ENCODE results near the gene CNKSR2.

The CNKSR2 gene

GRCh38 chrX:21606002-21606401, 231.8 kb downstream of the CNKSR2 start:
- no peak for FAIRE-seq
- no peak for DNase-seq (ENCODE audit: low spot score)

- FAIRE-seq (no peak), DNase-seq (ENCODE audit: low spot score) (no peak)
Observed at GRCh38 chrX:21610168-21610567, 235.9 kb downstream of the CNKSR2 start.

DNA sequence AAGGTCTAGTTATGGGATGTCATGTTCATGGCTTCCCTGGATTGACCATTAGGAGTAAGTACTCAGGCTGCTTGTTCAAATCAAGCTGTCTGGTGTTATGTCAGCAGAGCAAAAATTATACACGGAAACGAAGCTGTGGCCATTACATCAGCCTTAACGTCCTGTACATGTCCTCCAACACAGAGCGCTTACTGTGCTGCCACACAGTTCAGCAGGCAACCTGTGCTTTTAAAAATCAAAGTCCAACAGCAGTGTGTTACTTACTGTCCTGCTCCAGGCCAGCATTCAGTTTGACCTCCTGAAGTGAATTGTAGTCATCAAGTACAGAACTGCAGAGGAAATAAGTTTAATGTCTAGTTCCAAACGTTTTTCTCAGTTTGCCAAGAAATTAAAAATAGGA, 237.9 kb downstream of the CNKSR2 start:
- FAIRE-seq (no peak), DNase-seq (ENCODE audit: low spot score) (no peak)

- FAIRE-seq (no peak), DNase-seq (ENCODE audit: low spot score) (no peak)
Observed at GRCh38 chrX:21616386-21616785, 242.2 kb downstream of the CNKSR2 start.

DNA sequence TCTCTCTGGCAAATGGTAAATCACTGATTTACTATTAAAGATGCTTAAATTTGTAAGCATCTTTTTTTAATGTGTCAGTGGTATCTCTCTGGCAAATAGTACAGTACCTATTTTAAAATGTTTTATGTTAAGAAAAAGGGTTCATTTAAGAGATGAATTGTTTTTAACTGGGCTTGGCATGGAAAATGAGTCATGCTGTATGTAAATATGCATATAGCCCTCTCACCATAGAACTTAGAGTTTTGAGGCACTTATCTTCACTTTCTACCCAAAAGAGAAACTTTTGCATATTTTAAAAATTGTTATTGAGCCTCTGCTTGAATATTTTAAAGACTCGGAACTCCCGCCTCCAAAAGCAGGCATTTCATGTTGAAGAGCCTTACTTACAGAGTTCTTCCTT, 246.0 kb downstream of the CNKSR2 start:
- DNase-seq (ENCODE audit: low spot score) (no peak), FAIRE-seq (no peak)

DNA sequence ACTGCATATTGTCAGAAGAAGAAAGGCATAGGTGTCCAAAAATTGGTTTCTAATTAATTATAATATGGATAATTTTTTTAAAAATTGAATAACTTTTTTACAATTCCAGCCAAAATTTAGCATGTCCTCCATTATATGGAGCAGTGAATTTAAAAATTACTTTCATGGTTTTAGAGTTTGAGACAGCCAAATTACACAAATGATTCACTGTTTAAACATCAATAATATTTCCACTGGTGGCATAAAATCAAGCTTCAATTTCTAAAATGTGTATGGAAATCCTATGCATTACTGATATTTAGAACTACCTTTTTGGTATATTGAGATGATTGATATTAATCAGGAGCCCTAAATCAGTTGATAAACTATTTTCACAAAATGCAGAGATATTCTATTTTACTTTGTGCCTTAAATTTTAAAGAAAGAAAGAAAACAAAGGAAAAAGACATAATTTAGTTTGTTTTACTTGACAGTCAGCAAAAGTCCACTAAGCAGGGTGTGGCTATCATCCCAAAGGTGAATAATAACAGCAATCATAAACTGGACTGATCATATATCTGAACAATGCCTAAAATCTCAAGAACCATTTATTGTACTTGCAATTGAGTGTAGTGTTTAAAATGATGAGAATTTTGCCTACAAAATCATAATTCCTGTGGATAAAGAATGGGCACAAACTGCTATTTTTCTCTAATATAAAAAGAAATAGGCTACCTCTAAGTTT, 249.7 kb downstream of the CNKSR2 start:
- FAIRE-seq (no peak), DNase-seq (ENCODE audit: low spot score) (no peak)

DNA sequence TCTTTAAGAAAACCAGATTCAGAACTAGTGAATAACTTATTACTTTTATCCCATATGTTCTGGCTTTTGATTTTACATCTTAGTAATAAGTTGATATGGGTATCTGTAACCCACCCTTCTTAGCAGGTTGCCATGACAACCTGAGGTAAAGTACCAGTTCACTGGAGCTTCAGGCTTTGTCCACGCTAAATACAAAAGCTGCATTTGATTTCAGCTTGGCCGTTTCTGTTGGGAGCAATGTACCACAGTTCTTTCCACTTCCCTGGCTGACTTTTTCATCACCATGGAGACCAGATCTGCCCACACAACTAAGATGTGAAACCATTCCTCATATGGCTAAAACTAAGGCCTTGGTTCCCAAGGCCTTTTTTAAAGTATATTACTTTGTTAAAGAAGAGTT, 257.8 kb downstream of the CNKSR2 start:
- DNase-seq (ENCODE audit: low spot score): no peak
- FAIRE-seq: no peak

DNA sequence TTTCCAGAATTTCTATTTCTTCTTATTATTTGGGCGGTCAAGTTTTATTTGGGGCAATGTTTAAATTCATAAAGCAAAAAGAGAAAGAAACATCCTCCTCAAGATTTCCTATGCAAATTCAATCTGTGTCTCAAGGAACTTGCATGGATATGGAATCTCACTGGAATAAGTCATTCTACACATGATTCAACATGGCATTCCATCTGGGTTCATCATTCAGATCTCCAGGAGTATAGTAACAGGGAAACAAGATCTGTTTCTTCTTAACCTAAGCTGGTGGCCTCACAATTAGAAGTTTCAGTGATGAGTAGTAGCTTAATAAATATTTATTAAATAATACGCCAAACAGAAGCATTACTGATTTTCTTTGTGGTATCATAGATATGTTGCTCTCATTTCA, 264.1 kb downstream of the CNKSR2 start:
- no peak for FAIRE-seq
- no peak for DNase-seq (ENCODE audit: low spot score)

DNA sequence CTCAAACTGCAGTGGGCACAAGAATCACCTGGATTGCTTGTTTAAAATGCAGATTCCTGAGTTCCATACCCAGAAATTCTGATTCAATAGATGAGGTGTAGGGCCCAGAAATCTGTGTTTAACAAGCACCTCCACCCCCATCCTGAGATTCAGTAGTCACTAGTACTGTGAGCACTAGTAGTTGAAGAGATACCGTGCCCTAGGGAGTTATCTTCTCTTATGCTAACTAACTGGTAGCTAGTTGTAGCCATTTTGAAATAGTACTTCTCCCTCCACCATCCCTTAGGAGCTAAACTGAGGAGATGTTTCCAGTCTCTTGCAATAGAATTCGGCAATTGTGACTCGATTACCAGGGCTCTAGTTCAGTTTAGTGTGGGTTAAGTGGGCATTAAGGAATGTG, 265.6 kb downstream of the CNKSR2 start:
- DNase-seq (ENCODE audit: low spot score) (no peak), FAIRE-seq (no peak)

DNA sequence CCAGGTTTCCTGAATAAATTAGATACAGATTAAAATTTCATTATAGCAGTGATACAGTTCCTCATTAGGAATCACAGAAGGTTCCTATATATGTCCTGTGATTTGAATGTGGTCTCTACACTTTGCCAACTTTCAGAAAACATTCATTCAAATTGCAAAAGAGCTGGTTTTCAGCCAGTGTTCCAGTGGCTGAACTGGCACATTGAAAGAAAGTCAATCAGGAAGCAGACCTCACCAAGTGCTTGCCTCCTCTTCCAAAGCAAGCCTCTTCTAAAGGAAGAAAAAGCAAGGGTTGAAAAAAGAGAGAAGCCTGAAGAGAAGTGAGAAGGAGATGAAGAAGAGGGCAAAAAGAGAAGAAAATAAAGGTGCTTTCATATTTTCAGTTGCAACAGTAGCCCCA, 271.2 kb downstream of the CNKSR2 start:
- DNase-seq (ENCODE audit: low spot score) (no peak), FAIRE-seq (no peak)

DNA sequence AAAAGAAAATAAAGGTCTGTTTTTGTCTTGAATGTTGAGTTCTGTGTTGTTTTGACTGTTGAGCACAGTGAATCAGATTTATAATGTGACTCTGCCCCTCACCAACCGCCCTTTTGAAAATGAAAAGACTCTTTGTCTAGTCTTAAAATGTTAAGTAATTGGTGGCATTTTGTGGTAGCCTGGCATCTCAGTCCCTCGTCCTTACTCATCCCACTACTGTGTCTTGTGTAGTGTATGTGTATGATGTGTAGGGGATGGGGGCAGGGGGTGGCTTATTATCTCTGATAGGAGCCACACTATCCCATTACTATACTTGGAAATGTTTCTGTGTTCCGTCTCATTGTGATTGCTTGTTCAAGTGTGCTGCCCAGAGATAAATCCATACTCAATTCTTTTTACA, 271.7 kb downstream of the CNKSR2 start:
- DNase-seq (ENCODE audit: low spot score) (no peak), FAIRE-seq (no peak)

- FAIRE-seq: no peak
- no peak for DNase-seq (ENCODE audit: low spot score)
Observed at GRCh38 chrX:21655901-21656586, 281.8 kb downstream of the CNKSR2 start.

- FAIRE-seq (no peak), DNase-seq (ENCODE audit: low spot score) (no peak)
Observed at GRCh38 chrX:21656587-21657317, 282.5 kb downstream of the CNKSR2 start.

DNA sequence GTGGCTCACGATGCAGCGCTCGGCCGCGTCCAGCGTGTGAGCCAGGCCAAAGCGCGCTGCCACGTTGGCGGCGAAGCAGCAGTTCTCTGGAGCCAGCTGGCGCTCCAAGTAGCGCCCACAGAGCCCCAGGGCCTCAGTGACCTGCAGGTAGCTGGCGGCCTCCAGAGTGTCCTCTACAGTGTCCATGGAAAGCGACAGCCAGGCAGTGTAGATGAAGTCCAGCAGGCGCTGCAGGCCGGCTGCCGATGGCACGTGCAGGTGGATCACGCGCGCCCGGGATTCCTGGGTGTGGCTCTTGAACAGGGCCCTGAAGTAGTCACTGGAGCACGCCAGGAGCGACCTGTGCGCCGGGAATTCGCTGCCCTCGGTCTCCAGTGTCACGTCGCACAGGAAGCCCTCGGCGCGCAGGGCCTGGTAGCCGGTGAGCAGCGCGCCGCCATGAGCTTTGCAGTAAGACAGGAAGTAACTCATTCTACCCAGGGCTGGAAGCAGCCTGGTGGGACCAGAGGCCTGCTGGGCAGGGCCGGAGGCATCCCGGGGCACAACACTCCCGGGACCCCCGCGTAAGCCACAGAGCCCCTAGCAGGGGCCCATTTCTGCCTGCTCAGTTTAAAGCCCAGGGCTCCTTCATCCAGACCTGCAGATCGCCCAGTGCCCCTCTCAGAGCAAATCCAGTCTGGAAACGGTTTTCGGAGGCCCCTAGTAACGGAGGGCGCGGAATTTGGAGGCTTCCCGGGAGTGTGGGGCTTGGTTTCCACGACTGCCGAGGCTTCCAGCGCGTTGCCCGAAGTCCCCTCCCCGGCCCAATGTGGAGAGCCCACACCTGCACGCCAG, 283.3 kb downstream of the CNKSR2 start:
- no peak for DNase-seq (ENCODE audit: low spot score)
- FAIRE-seq: no peak

GRCh38 chrX:21658152-21658737, 284.0 kb downstream of the CNKSR2 start, which contains the start of gene KLHL34:
TSS of gene KLHL34 (minus strand) at chrX:21658330. CDS start at chrX:21657788, 542 bp downstream.
- FAIRE-seq (no peak), DNase-seq (ENCODE audit: low spot score) (no peak)

- DNase-seq (ENCODE audit: low spot score) (no peak), FAIRE-seq (no peak)
Observed at GRCh38 chrX:21658746-21659145, 284.5 kb downstream of the CNKSR2 start.

DNA sequence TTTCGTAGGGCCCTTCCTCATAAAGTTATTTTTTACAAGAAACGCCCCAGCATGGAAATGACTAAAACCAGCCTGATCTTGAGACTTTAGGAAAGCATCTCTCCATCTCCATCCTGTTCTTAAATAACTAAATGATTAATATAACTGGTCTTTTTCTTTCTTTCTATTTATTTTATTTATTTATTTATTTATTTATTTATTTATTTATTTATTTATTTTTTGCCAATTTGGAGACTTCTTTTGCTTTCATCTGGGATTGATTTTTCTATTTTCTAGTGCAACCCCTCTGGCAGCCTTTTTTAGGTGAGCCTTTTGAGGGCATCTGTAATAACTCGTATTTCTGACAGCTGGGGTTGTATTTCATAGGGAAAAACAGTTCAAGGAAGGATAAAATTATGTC, 285.1 kb downstream of the CNKSR2 start:
- no peak for DNase-seq (ENCODE audit: low spot score)
- no peak for FAIRE-seq

DNA sequence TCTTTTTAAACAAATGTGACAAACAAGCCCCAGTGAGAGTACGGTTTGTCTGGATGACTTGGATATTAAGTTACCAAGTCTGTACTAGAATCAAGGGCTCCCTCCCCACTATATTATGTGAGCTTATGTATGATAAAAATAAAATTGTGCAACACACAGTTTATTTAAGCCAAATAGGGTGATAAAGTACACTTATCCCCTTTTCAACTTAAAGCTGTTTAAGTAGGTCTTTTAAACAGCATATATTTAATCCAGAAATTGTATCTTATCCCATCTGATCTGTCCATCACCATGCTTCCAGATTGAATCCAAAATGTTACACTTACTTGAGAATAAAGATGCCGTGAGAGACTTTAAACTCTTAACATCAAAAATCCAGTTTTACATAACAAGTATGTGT, 285.9 kb downstream of the CNKSR2 start:
- FAIRE-seq: no peak
- no peak for DNase-seq (ENCODE audit: low spot score)

GRCh38 chrX:21661316-21661715, 287.1 kb downstream of the CNKSR2 start:
- no peak for FAIRE-seq

GRCh38 chrX:21662761-21663160, 288.5 kb downstream of the CNKSR2 start:
- no peak for FAIRE-seq

More at GRCh38 chrX:21661316-21661715, 287.1 kb downstream of the CNKSR2 start:
- DNase-seq (ENCODE audit: low spot score): no peak

GRCh38 chrX:21666252-21666651, 292.0 kb downstream of the CNKSR2 start:
- DNase-seq (ENCODE audit: low spot score) (no peak), FAIRE-seq (no peak)

More at GRCh38 chrX:21662761-21663160, 288.5 kb downstream of the CNKSR2 start:
- no peak for DNase-seq (ENCODE audit: low spot score)

Measured in RCC 7860 (cell line).